CD8-positive, alpha-beta memory T cell (primary cell): ENCODE data around the gene ACBD6. TPM values are rescaled to one million over a fixed set of nuclear protein-coding genes. Genes with fewer than 3 reads are reported as not detected.
"Not testable (repeated sequence)": the region's sequence is repeated elsewhere in the genome, so short reads cannot be mapped to it uniquely, and the experiment has no call there.

Experiments used
- CTCF ChIA-PET: fragments of 350-600 bp; sonication (Branson Sonifier 250); formaldehyde crosslinking; loops from one replicate; lab custom pipeline; 2021; ENCODE audit warnings: antibody characterized with exemption; lab: Charles Lee
- POLR2A ChIA-PET: fragments of 350-600 bp; sonication (Branson Sonifier 250); formaldehyde crosslinking; loops from one replicate; lab custom pipeline; 2021; ENCODE audit warnings: antibody characterized with exemption; lab: Charles Lee
- DNase-seq, 5 donors: peaks; one replicate each; pipeline versions ENCODE4 v3.0.0 to v3.0.0-alpha.2; 2020 to 2022; ENCODE audit warnings: mixed read lengths in 1 of 5
- H3K27ac ChIP-seq: one replicate; pipeline ENCODE4 v1.7.0; 2013; ENCODE audit warnings: low read depth, mild to moderate bottlenecking, low read length, moderate library complexity
- H3K27me3 ChIP-seq: 2 replicates; pipeline ENCODE4 v1.7.0; 2013; ENCODE audit warnings: low read length, mild to moderate bottlenecking; ENCODE audit not compliant: insufficient read depth, poor library complexity, severe bottlenecking
- H3K36me3 ChIP-seq: 2 replicates; pipeline ENCODE4 v1.7.0; 2013; ENCODE audit warnings: mild to moderate bottlenecking, low read length, moderate library complexity; ENCODE audit not compliant: insufficient read depth
- H3K4me1 ChIP-seq: 2 replicates; pipeline ENCODE4 v1.7.0; 2013; ENCODE audit warnings: mild to moderate bottlenecking, low read length, moderate library complexity; ENCODE audit not compliant: insufficient read depth
- H3K4me3 ChIP-seq: 2 replicates; pipeline ENCODE4 v1.7.0; 2013; ENCODE audit warnings: mild to moderate bottlenecking, low read length
- H3K9me3 ChIP-seq: 2 replicates; pipeline ENCODE4 v1.7.0; 2013; ENCODE audit warnings: mild to moderate bottlenecking, low read length
- H3K27ac Mint-ChIP-seq, 8 donors: one replicate each; pipeline ENCODE4 v1.8.0; 2020 to 2021; ENCODE audit warnings: mixed read lengths in 8 of 8, mild to moderate bottlenecking in 6 of 8, inconsistent platforms in 3 of 8, moderate library complexity in 3 of 8
- H3K27me3 Mint-ChIP-seq, 2 donors: one replicate each; pipeline ENCODE4 v1.8.0; 2020 to 2021; ENCODE audit warnings: mixed read lengths in 2 of 2, mild to moderate bottlenecking in 1 of 2, moderate library complexity in 1 of 2
- H3K36me3 Mint-ChIP-seq, 3 donors: one replicate each; pipeline ENCODE4 v1.8.0; 2020 to 2021; ENCODE audit warnings: mixed read lengths in 3 of 3, inconsistent platforms in 1 of 3, mild to moderate bottlenecking in 1 of 3
- H3K4me1 Mint-ChIP-seq, 3 donors: one replicate each; pipeline ENCODE4 v1.8.0; 2020 to 2021; ENCODE audit warnings: mixed read lengths in 3 of 3, inconsistent platforms in 1 of 3, mild to moderate bottlenecking in 1 of 3
- H3K4me3 Mint-ChIP-seq, 7 donors: one replicate each; pipeline ENCODE4 v1.8.0; 2020 to 2021; ENCODE audit warnings: mixed read lengths in 7 of 7, mild to moderate bottlenecking in 6 of 7, moderate library complexity in 4 of 7, inconsistent platforms in 2 of 7
- H3K9me3 Mint-ChIP-seq, 5 donors: one replicate each; pipeline ENCODE4 v1.8.0; 2020 to 2022; ENCODE audit warnings: mixed read lengths in 5 of 5, mild to moderate bottlenecking in 3 of 5, moderate library complexity in 2 of 5, inconsistent platforms in 1 of 5
- polyA plus RNA-seq: library from polyadenylated mRNA; unstranded; fragments of 300-500 nt; fragmentation: Illumina TruSeq; gene quantifications from one replicate; pipeline ENCODE4 v1.2.3, GENCODE V29; 2021
- total RNA-seq, 2 experiments: library from RNA; stranded (reverse); gene quantifications; one replicate each; pipeline ENCODE4 v1.2.3, GENCODE V29; 2021

The ACBD6 gene, protein sequence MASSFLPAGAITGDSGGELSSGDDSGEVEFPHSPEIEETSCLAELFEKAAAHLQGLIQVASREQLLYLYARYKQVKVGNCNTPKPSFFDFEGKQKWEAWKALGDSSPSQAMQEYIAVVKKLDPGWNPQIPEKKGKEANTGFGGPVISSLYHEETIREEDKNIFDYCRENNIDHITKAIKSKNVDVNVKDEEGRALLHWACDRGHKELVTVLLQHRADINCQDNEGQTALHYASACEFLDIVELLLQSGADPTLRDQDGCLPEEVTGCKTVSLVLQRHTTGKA
- total RNA-seq (10 to 100 TPM; 50.3 to 51.4 TPM), polyA plus RNA-seq (33.8 TPM)

DNA sequence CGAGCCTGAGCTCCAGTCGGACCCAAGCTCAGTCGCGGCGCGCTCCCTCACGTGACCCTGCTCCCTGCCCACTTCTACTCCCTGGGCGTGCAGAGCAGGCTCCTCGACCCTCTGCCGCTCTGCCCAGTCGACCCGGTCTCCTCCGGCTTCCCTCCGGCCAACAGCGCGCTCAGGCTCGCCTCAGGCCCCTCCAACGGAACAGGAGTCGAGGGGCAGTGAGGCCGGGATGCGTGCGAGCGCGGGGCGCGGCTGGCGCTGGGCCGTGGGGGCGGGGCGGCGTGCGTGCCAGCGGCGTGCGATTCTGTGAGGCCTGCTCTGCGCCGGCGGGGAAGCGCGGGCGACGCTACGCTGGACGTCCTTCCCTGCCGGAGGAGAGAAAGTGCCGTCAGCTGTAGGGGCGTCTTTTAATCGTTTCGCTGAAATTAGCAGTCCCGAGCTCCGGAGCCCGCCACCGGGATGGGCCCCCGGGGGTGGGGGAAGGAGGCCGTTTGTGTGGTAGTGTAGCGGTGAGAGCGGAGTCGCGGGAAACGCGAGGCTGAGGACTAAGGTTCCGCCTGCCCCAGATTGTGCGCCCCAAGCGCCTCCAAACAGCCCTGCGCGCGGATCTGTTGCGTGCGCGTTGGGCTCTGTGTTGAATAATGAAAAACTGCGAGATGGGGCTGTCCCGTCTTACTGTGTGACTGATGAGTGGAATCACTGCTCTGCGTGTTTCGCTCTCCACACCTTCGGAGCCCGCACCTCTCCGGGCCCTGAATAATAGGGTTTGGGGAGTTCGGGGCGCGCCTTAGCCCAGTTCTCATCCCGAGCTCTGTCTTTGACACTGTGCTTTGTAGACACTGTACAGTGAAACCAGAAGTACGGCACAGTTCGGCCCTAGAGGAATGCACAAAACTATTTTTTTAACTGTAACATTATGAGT, at the start of gene ACBD6:
Gene ACBD6 (minus strand): TSS at position 217 of the 919 bp plus-strand sequence. CDS start 311 bp downstream, outside the sequence.
- H3K27me3 ChIP-seq = no peaks in the 10 kb centered on the region
- Mint-ChIP-seq H3K27me3 (no peaks in the 10 kb centered on the region), H3K36me3 (peaks cover 0 to 21% (median 0%) of the 10 kb centered on the region in 3 donors), H3K27ac (peak within 1 kb of the TSS; percentile 95 to 99 (median 97)), H3K4me1 (peaks cover 31 to 54% (median 48%) of the 10 kb centered on the region in 3 donors), H3K4me3 (peak within 1 kb of the TSS; percentile 94 to 98 (median 96)), H3K9me3 (no peaks in the 10 kb centered on the region)
- ChIA-PET POLR2A (interaction anchor here (0.6 to 1.4 kb wide), 9 partner anchors 129 to 1776 kb away, joined by 3 to 9 read pairs (median 3); partner anchors contain the start of genes IER5, QSOX1 and XPR1), CTCF (interaction anchor here (0.7 to 2.7 kb wide), 11 partner anchors 10 to 646 kb away, joined by 3 to 16 read pairs (median 3); partner anchors contain the start of gene XPR1)
- no peaks in the 10 kb centered on the region for H3K9me3 ChIP-seq
- peak within 1 kb of the TSS; percentile 90 for H3K4me3 ChIP-seq
- H3K36me3 ChIP-seq = no peaks in the 10 kb centered on the region
- DNase-seq = peak; percentile 65 to 88 (median 83)
- H3K4me1 ChIP-seq = peaks cover 24% of the 10 kb centered on the region
- peak within 1 kb of the TSS; percentile 62 for H3K27ac ChIP-seq

DNA sequence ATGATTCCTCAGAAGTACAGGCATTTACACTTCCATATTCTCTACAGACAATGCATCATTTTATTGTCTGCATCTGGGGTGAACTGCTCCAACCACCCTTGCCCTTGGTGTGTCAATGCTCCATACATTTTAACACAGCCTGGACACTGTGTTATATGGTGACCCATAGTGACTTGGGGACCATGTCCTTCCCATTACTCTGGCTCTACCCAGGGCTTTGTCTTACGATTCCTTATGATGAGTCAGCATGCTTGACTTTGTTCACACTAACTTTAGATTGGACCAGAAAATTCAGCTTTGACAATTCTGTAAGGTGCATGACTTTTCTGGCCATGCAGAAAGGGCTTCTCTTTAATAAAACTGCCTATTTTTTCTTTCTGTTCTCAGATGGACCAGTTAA, 49.6 kb upstream of the ACBD6 start:
- no peak for DNase-seq
- peaks cover 5 to 10% of the 10 kb centered on the region in 2 donors for H3K27me3 Mint-ChIP-seq
- no peaks in the 10 kb centered on the region for H3K9me3 Mint-ChIP-seq
- Histone ChIP-seq H3K36me3 (no peaks in the 10 kb centered on the region), H3K4me3 (no peak overlapping the region), H3K27me3 (no peaks in the 10 kb centered on the region), H3K27ac (no peak overlapping the region), H3K4me1 (no peaks in the 10 kb centered on the region), H3K9me3 (no peaks in the 10 kb centered on the region)
- no peaks in the 10 kb centered on the region for H3K36me3 Mint-ChIP-seq
- H3K4me3 Mint-ChIP-seq = no peak overlapping the region
- ChIA-PET CTCF (no interaction called here), POLR2A (no interaction called here)
- no peaks in the 10 kb centered on the region for H3K4me1 Mint-ChIP-seq
- no peak overlapping the region for H3K27ac Mint-ChIP-seq

DNA sequence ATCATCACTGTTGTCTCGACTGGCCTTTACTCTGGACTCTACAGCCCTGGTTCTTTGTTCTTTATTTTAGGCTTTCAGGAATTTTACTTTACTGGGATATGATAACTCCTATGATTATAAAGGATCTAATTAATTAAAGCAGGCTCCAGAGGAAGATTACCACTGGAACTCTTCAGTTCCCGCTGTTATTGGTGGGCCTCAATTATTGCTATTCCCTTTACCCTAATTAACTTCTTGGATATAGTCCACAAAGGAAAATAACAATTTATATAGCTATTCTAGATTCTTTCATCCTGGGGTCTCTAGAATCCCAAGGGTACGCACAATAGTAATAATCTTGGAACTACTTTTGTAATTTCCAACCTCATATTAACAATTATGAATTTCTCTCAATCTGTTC, 47.9 kb upstream of the ACBD6 start:
- H3K27ac ChIP-seq = no peak overlapping the region
- POLR2A ChIA-PET = no interaction called here
- H3K4me3 ChIP-seq = no peak overlapping the region
- H3K27me3 Mint-ChIP-seq = peaks cover 5 to 12% of the 10 kb centered on the region in 2 donors
- H3K36me3 ChIP-seq = no peaks in the 10 kb centered on the region
- no peaks in the 10 kb centered on the region for H3K36me3 Mint-ChIP-seq
- no peak overlapping the region for H3K27ac Mint-ChIP-seq
- H3K9me3 Mint-ChIP-seq = no peaks in the 10 kb centered on the region
- H3K4me1 Mint-ChIP-seq = no peaks in the 10 kb centered on the region
- no peaks in the 10 kb centered on the region for H3K4me1 ChIP-seq
- H3K27me3 ChIP-seq = no peaks in the 10 kb centered on the region
- no peak for DNase-seq
- CTCF ChIA-PET = no interaction called here
- no peaks in the 10 kb centered on the region for H3K9me3 ChIP-seq
- H3K4me3 Mint-ChIP-seq = no peak overlapping the region

DNA sequence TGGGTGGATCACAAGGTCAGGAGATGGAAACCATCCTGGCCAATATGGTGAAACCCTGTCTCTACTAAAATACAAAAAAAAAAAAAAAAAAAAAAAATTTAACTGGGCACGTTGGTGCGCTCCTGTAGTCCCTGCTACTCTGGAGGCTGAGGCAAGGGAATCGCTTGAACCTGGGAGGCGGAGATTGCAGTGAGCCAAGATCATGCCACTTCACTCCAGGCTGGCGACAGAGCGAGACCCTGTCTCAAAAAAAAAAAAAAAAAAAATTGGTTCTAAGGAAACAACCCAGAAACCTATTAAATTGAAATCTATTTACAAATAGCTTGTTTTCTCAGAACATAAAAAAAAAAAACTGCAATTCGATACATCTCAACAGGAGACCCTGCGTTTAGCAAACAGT, 47.4 kb upstream of the ACBD6 start:
- POLR2A ChIA-PET, CTCF ChIA-PET: not testable (repeated sequence)

DNA sequence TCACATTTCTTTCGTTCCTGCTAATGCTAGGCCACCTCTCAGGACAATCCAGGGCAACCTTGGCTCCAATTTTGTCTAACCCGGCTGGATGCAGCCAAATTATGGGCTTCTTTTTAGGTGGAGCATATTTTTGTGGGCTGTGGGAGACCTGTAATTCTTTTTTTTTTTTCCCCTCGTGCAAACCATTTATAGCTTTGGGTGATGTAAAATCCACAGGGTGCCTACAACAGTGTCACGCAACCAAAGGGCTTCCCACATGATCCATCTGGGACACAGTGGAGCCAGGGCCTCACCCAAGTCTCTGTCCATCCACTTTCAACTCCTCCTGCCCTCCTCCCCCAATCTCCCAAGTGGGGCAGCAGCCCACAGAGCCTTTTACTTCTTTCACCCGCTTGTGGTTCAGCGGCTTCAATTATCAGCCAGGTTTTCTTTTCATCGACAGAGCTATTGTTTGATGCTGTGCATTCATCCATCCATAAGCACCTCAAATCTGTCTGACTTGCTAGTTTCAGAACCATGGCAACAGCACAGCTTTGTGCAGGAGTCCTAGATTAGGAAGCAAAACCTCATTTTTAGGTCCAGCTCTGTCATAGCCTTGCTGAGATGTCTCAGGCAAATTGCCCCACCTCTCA, 46.4 kb upstream of the ACBD6 start:
- H3K4me3 ChIP-seq = no peak overlapping the region
- ChIA-PET POLR2A (no interaction called here), CTCF (no interaction called here)
- H3K4me3 Mint-ChIP-seq = no peak overlapping the region
- H3K27me3 Mint-ChIP-seq = peaks cover 5 to 12% of the 10 kb centered on the region in 2 donors
- H3K4me1 Mint-ChIP-seq = no peaks in the 10 kb centered on the region
- H3K27ac Mint-ChIP-seq = no peak overlapping the region
- H3K4me1 ChIP-seq = no peaks in the 10 kb centered on the region
- no peak overlapping the region for H3K27ac ChIP-seq
- no peaks in the 10 kb centered on the region for H3K27me3 ChIP-seq
- no peaks in the 10 kb centered on the region for H3K9me3 Mint-ChIP-seq
- no peaks in the 10 kb centered on the region for H3K36me3 ChIP-seq
- no peaks in the 10 kb centered on the region for H3K9me3 ChIP-seq
- no peaks in the 10 kb centered on the region for H3K36me3 Mint-ChIP-seq
- DNase-seq = no peak

More for the DNA sequence above, 47.4 kb upstream of the ACBD6 start:
- not testable (repeated sequence) for H3K4me1 ChIP-seq, H3K36me3 Mint-ChIP-seq, H3K36me3 ChIP-seq, H3K4me3 ChIP-seq, H3K9me3 Mint-ChIP-seq, H3K27ac ChIP-seq, H3K4me1 Mint-ChIP-seq, H3K9me3 ChIP-seq, DNase-seq, H3K27me3 ChIP-seq, H3K4me3 Mint-ChIP-seq, H3K27ac Mint-ChIP-seq
- H3K27me3 Mint-ChIP-seq = peaks cover 5 to 12% of the 10 kb centered on the region in 2 donors

DNA sequence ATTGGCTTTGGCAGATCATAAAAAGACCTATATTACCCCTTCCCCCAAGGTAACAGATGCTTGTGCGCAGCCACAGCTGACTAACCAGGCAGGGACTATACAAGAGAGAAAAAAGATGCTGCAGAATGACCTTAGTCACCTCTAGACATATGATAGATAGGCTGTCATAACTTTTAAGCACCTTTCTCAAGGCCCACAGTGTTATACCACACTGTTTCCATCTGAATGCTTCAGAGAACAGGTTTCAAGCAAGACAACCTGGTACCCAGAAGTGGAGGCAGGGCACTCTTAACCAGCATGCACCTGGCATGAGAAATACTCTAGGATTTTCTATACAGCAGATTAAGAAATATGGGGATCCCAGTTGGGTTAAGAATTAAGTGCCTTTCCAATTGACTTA, 43.6 kb upstream of the ACBD6 start:
- Mint-ChIP-seq H3K9me3 (no peaks in the 10 kb centered on the region), H3K27me3 (peaks cover 2 to 12% of the 10 kb centered on the region in 2 donors), H3K4me3 (no peak overlapping the region), H3K27ac (peak overlapping the region in 1 of 8 donors; percentile 68), H3K36me3 (no peaks in the 10 kb centered on the region), H3K4me1 (no peaks in the 10 kb centered on the region)
- no peak for DNase-seq
- H3K27ac ChIP-seq = no peak overlapping the region
- no peaks in the 10 kb centered on the region for H3K4me1 ChIP-seq
- H3K36me3 ChIP-seq = no peaks in the 10 kb centered on the region
- no peaks in the 10 kb centered on the region for H3K27me3 ChIP-seq
- ChIA-PET CTCF (no interaction called here), POLR2A (no interaction called here)
- H3K4me3 ChIP-seq = no peak overlapping the region
- no peaks in the 10 kb centered on the region for H3K9me3 ChIP-seq

DNA sequence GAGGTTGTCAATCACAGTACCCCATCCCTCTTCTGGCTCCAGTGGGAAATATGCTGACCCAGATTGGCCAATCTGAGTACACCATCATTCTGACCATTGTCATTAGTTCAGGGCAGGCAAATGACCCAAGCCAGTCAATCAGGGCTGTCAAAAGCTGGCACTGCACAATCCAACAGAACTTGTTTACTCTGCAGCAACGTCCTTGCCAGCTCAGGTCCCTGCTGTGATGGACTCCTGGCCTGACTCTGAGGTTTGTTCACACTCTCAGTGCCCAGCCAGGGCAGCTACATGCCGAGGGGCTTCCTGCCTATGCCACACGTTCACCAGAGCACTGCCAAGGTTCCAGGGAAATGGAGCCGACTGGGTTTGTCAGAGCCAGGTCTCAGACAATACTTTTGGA, 41.7 kb upstream of the ACBD6 start:
- POLR2A ChIA-PET = no interaction called here

DNA sequence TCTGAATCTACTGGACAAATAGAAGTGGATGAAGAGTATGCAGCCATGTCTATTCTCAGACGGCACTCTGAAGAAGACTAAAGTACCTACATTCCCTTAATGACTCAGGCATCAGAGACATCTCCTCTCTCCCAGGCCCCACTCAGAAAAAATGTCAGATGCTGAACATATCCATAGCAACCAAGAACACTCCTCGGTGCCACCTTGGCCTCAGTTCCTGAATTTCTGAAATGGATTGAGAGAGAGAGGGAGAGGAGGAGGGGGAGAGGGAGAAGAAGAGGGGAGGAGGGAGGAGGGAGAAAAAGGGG, 40.4 kb upstream of the ACBD6 start:
- CTCF ChIA-PET = no interaction called here
- Mint-ChIP-seq H3K4me3 (no peak overlapping the region), H3K27me3 (peaks cover 2 to 8% of the 10 kb centered on the region in 2 donors), H3K9me3 (no peaks in the 10 kb centered on the region), H3K36me3 (no peaks in the 10 kb centered on the region), H3K4me1 (no peaks in the 10 kb centered on the region), H3K27ac (no peak overlapping the region)
- H3K9me3 ChIP-seq = no peaks in the 10 kb centered on the region
- no peaks in the 10 kb centered on the region for H3K36me3 ChIP-seq
- POLR2A ChIA-PET = no interaction called here
- H3K4me1 ChIP-seq = no peaks in the 10 kb centered on the region
- DNase-seq = no peak
- H3K4me3 ChIP-seq = no peak overlapping the region
- H3K27me3 ChIP-seq = no peaks in the 10 kb centered on the region
- no peak overlapping the region for H3K27ac ChIP-seq

More for the DNA sequence above, 41.7 kb upstream of the ACBD6 start:
- Histone ChIP-seq H3K27ac (no peak overlapping the region), H3K27me3 (no peaks in the 10 kb centered on the region), H3K9me3 (no peaks in the 10 kb centered on the region), H3K36me3 (no peaks in the 10 kb centered on the region), H3K4me1 (no peaks in the 10 kb centered on the region), H3K4me3 (no peak overlapping the region)
- CTCF ChIA-PET = no interaction called here
- Mint-ChIP-seq H3K4me3 (no peak overlapping the region), H3K9me3 (no peaks in the 10 kb centered on the region), H3K4me1 (no peaks in the 10 kb centered on the region), H3K27me3 (peaks cover 0 to 7% of the 10 kb centered on the region in 2 donors), H3K27ac (peak overlapping the region in 1 of 8 donors; percentile 7), H3K36me3 (no peaks in the 10 kb centered on the region)
- no peak for DNase-seq
